Spinal cord (tissue), 10 donors: ENCODE results near the gene AKNA. TPM values are rescaled to one million over a fixed set of nuclear protein-coding genes. Genes with fewer than 3 reads are reported as not detected.

Source experiments
- DNase-seq, 6 donors: peaks; one replicate each; pipeline versions ENCODE4 v3.0.0 to v3.0.0-alpha.2; 2013 to 2015; ENCODE audit warnings: low spot score in 6 of 6, low read depth in 4 of 6
- H3K27ac ChIP-seq: one replicate; pipeline ENCODE4 v1.5.1; 2013; ENCODE audit warnings: low read depth, low read length, control low read depth
- H3K27me3 ChIP-seq: one replicate; pipeline ENCODE4 v1.6.1; 2013; ENCODE audit warnings: low read length; ENCODE audit not compliant: control insufficient read depth, insufficient read depth
- H3K36me3 ChIP-seq: one replicate; pipeline ENCODE4 v1.6.1; 2013; ENCODE audit warnings: low read length; ENCODE audit not compliant: control insufficient read depth, insufficient read depth
- H3K4me1 ChIP-seq: one replicate; pipeline ENCODE4 v1.6.1; 2013; ENCODE audit warnings: low read length; ENCODE audit not compliant: control insufficient read depth, insufficient read depth
- H3K4me3 ChIP-seq: one replicate; pipeline ENCODE4 v1.5.1; 2013; ENCODE audit warnings: low read depth, low read length, control low read depth
- H3K9me3 ChIP-seq: one replicate; pipeline ENCODE4 v1.6.1; 2013; ENCODE audit warnings: low read length; ENCODE audit not compliant: control insufficient read depth, insufficient read depth
- WGBS: methylation state at CpG from one replicate; pipeline ENCODE4 v1.1.5; 2013; ENCODE audit warnings: missing lambda C conversion rate; ENCODE audit not compliant: insufficient coverage; 5-methylcytosine and 5-hydroxymethylcytosine counted together
- polyA plus RNA-seq, 2 donors: library from polyadenylated mRNA; unstranded; fragments of 120-200 nt; gene quantifications; one replicate each; pipeline ENCODE4 v1.2.1, GENCODE V29; 2013; ENCODE audit not compliant: insufficient read length in 2 of 2
- total RNA-seq, 2 donors: library from RNA; depleted of rRNA in 1 of 2; stranded (reverse); fragments of 120-200 nt in 1 of 2; fragments of >200 nt in 1 of 2; gene quantifications; one replicate each; pipeline versions ENCODE4 v1.2.3 to v1.2.4, GENCODE V29; 2013 to 2014
- donor health status: healthy.

AKNA gene
- total and polyA plus RNA-seq, 4 donors: 6.7 to 17.3 (median 14.4) TPM

DNA sequence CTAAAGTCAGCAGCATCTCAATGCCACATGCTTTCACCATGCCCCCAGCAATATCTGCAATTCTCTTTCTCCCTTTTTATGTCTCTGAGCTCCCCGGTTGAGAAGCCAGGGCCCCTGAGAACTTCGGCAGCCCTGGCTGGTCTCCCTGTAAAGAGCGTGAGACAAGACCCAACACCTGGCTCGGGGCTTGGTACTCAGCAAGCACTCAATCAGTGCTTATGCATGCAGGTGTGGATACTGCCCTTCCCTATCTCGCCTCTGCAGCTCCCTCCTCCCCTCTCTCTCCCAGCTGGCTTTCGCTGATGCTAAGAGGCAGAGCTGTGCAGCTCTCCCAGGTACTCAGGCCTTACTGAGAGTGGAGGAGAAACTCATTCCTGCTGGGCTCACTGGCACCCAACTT, 41.7 kb upstream of the AKNA start:
- H3K27ac ChIP-seq: no peak overlapping the region
- H3K36me3 ChIP-seq: peaks cover 3% of the 10 kb centered on the region
- WGBS: 87% methylated on average over 6 of the region's 6 CpGs
- H3K27me3 ChIP-seq: no peaks in the 10 kb centered on the region
- no peaks in the 10 kb centered on the region for H3K9me3 ChIP-seq
- no peaks in the 10 kb centered on the region for H3K4me1 ChIP-seq
- no peak overlapping the region for H3K4me3 ChIP-seq
- no peak for DNase-seq

DNA sequence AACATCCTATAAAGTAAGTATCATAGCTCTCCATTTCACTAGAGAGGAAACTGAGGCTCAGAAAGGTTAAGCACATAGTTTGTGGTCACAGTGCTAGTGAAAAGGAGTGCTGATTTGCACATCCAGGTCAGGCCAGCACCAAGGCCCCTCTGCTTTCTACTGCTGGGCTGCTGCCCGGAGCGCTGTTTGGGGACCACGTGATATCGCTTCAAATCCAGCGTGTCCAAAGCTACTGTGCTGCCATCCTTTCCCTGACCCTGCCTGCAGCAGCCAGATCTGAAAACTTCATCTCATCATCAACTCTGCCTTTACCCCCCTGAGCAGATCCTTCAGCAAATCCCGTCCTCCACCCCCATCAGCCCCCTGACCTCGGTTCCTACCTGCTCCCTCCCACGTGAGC, 40.7 kb upstream of the AKNA start:
- WGBS: 70% methylated on average over 8 of the region's 8 CpGs
- Histone ChIP-seq H3K4me3 (no peak overlapping the region), H3K4me1 (no peaks in the 10 kb centered on the region), H3K9me3 (no peaks in the 10 kb centered on the region), H3K27ac (no peak overlapping the region), H3K36me3 (peaks cover 9% of the 10 kb centered on the region), H3K27me3 (no peaks in the 10 kb centered on the region)
- no peak for DNase-seq

DNA sequence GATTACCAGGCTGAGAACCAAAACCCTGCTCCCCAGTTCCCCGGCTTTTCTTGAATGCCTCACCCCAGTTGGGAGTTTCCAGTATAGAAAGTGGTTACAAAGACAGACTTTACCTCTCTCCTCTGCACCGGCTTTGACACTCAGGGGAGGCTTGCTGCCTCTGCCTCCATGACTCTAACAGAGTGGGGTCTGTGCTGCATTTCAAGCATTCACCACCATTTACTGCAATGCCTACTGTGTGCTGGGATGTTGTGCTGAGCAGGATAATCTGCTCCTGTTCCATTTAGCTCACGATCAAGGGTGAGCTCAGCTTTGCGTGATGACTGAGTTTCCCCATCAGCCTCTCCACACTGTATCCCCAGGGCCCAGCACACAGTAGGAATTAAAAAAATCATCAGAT, 39.9 kb upstream of the AKNA start:
- no peak overlapping the region for H3K4me3 ChIP-seq
- no peak for DNase-seq
- peaks cover 6% of the 10 kb centered on the region for H3K4me1 ChIP-seq
- no peaks in the 10 kb centered on the region for H3K27me3 ChIP-seq
- 90% methylated on average over 2 of the region's 4 CpGs for WGBS
- peaks cover 16% of the 10 kb centered on the region for H3K36me3 ChIP-seq
- H3K27ac ChIP-seq: no peak overlapping the region
- no peaks in the 10 kb centered on the region for H3K9me3 ChIP-seq

DNA sequence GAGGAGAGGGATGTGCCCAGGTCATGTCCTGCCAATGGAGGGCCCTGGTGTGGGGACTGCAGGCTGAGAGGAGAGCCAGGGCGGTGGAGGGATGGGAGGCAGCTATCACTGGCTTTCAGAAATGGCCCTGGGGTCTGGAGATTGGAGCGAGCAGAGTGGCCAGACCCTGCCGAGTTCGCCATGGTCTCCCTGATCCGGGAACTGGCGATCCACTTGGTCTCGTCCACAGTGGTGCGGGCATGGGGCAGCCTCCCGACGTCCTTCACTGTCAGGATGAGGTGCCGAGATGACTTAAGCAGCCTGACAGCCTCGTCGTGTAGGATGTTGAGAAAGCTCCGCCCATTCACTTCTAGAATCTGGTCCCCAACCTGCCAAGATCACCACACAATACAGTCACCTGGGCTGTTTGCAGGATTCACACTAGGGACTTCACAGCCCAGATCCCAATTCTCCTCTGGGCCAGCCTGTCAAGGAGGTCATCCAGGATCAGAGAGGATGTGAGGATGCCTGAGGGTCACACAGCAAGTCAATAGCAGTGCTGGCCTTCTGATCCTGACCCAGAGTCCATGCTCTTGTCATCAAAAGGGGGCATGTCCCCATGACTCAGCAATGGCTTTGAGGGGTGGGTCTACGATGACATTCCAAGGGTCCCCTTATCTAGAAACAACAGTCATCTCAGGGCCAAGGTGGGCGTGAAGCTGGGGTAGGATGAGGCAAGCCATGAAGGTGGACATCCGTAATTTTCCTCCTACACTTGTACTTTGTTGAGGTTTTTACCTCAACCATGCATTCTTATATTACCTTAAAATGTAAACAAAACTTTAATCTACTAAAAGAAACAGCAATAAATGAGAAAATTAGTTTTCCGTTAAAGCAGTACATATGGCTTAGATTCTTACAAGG, 38.5 kb upstream of the AKNA start:
- 90% methylated on average over 14 of the region's 18 CpGs for WGBS
- Histone ChIP-seq H3K9me3 (no peaks in the 10 kb centered on the region), H3K27ac (no peak overlapping the region), H3K36me3 (peaks cover 16% of the 10 kb centered on the region), H3K4me3 (no peak overlapping the region), H3K4me1 (peaks cover 11% of the 10 kb centered on the region), H3K27me3 (no peaks in the 10 kb centered on the region)
- DNase-seq: no peak

DNA sequence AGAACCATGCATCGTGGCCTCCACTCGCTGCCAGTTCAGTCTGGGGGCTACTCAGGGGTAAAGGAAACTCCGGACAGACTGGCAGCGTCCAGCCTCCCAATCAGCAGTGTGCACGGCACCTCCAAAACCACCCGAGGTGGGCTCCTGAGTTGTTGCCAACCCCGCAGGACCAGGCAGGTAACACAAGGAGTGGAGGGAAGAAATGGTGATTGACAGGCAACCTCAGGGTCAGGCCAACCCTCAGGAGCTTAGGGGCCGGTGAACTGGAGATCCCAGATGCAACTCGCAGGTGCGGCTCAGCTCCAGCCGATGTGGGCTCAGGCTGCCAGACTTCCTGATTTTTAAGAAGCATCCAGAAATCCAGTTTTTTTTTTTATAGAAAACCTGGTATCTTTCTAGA, 37.3 kb upstream of the AKNA start:
- Histone ChIP-seq H3K4me3 (no peak overlapping the region), H3K27ac (no peak overlapping the region), H3K9me3 (no peaks in the 10 kb centered on the region), H3K27me3 (no peaks in the 10 kb centered on the region), H3K4me1 (peaks cover 11% of the 10 kb centered on the region), H3K36me3 (peaks cover 25% of the 10 kb centered on the region)
- no peak for DNase-seq
- WGBS: 92% methylated on average over 10 of the region's 11 CpGs

DNA sequence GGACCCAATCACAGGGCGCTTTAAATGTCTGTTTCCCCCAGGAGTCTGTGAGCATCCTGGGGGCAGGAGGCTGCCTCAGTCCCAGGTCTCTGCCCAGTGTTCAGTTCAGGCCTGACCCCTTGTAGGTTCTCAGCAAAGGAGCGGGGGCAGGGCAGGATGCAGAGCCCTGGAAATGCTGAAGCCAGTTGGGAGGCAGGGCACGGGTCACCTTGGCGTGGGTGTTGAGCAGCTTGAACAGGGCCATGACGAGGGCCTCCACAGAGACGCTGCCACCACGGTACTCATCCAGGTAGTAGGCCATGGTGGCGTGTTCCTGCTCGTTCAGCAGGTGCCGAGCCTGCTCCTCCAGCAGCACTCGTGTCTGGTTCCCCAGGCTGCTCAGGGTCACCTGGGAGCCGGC, 36.3 kb upstream of the AKNA start:
- H3K27ac ChIP-seq: no peak overlapping the region
- no peaks in the 10 kb centered on the region for H3K9me3 ChIP-seq
- no peak overlapping the region for H3K4me3 ChIP-seq
- 93% methylated on average over 11 of the region's 12 CpGs for WGBS
- H3K27me3 ChIP-seq: no peaks in the 10 kb centered on the region
- H3K4me1 ChIP-seq: peaks cover 11% of the 10 kb centered on the region
- DNase-seq: no peak
- peaks cover 25% of the 10 kb centered on the region for H3K36me3 ChIP-seq

DNA sequence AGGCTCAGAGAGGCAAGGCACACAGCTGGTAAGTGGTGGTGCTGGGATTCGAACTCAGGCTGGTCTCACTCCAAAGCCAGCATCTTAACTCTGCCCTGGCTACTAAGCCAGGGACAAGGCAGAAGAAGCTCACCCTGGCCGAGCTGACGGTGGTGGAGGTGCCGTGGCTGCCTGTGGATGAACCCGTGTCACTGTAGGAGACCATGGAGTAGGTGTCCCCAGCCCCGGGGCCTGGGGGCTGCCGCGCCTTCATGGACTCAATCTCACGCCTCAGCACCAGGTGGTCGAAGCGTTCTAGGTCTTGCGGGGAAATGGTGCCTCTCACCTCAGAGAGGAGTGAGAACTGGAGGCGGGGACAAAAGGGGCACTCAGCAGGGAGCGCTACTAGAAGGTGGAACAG, 35.4 kb upstream of the AKNA start:
- no peak overlapping the region for H3K27ac ChIP-seq
- H3K9me3 ChIP-seq: no peaks in the 10 kb centered on the region
- peaks cover 27% of the 10 kb centered on the region for H3K36me3 ChIP-seq
- DNase-seq: no peak
- peaks cover 11% of the 10 kb centered on the region for H3K4me1 ChIP-seq
- no peaks in the 10 kb centered on the region for H3K27me3 ChIP-seq
- WGBS: 87% methylated on average over 14 of the region's 14 CpGs
- H3K4me3 ChIP-seq: no peak overlapping the region

DNA sequence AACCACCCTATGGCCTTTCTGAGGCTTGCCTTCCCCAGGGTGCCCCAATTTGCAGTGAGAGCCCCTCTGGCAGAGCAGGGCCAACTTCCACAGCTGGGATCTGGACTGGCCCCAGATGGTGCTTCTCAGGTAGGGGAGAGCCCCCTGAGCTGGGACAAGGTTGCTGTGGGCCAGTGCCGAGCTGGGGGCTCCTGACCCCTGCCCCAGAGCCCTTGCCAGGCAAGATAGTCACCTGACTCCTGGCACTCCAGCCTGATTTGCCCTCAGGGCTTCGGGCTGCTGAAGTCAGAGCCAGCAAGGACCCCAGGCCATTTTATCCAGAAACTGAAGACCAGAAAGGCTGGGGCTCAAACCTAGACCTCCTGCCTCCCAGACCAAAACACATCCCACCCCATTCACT, 33.4 kb upstream of the AKNA start:
- DNase-seq: no peak
- H3K4me1 ChIP-seq: peaks cover 11% of the 10 kb centered on the region
- WGBS: 79% methylated on average over 2 of the region's 2 CpGs
- H3K27ac ChIP-seq: no peak overlapping the region
- H3K27me3 ChIP-seq: no peaks in the 10 kb centered on the region
- H3K4me3 ChIP-seq: no peak overlapping the region
- H3K9me3 ChIP-seq: no peaks in the 10 kb centered on the region
- H3K36me3 ChIP-seq: peaks cover 32% of the 10 kb centered on the region

DNA sequence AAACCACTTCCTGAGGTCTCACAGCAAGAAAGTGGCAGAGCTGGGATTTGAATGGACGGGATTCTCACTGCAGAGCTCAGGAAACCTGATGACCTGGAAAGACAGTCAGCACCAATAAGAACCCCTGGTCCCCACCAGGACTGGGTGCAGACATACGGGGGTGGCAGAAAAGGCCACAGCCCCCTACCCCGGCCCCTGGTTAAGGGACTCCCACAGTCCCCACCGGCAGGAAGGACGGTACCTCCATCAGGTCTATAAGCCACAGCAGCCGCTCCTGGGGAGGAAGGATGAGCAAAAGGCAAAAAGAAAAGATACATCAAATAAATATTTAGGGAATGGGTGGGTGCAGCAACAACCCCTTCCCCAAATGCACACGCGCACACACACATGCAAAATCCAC, 32.0 kb upstream of the AKNA start:
- Histone ChIP-seq H3K36me3 (peaks cover 32% of the 10 kb centered on the region), H3K4me3 (no peak overlapping the region), H3K9me3 (no peaks in the 10 kb centered on the region), H3K4me1 (peaks cover 11% of the 10 kb centered on the region), H3K27me3 (no peaks in the 10 kb centered on the region), H3K27ac (no peak overlapping the region)
- WGBS: no CpG with 5 or more reads among the region's 8 CpGs
- DNase-seq: no peak

DNA sequence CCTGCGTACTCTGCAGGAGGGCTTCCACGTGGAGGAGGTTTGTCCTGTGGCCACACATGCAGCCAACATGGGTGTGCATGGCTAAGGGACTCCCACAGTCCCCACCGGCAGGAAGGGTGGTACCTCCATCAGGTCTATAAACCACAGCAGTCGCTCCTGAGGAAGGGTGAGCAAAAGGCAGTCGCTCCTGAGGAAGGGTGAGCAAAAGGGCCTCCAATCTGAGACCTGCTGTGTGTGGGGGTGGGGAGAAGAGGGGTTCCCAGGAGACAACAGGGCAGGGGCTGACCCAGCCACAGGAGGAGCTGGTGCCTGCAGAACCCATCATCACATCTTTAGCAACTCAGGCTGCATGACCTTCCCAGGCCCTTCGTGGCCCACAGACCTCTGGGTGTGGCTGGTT, 30.3 kb upstream of the AKNA start:
- Histone ChIP-seq H3K4me1 (peaks cover 23% of the 10 kb centered on the region), H3K27ac (no peak overlapping the region), H3K9me3 (no peaks in the 10 kb centered on the region), H3K36me3 (peaks cover 22% of the 10 kb centered on the region), H3K4me3 (no peak overlapping the region), H3K27me3 (no peaks in the 10 kb centered on the region)
- WGBS: 91% methylated on average over 6 of the region's 6 CpGs
- DNase-seq: no peak
